ENCODE data around the gene DDHD1.

DNA sequence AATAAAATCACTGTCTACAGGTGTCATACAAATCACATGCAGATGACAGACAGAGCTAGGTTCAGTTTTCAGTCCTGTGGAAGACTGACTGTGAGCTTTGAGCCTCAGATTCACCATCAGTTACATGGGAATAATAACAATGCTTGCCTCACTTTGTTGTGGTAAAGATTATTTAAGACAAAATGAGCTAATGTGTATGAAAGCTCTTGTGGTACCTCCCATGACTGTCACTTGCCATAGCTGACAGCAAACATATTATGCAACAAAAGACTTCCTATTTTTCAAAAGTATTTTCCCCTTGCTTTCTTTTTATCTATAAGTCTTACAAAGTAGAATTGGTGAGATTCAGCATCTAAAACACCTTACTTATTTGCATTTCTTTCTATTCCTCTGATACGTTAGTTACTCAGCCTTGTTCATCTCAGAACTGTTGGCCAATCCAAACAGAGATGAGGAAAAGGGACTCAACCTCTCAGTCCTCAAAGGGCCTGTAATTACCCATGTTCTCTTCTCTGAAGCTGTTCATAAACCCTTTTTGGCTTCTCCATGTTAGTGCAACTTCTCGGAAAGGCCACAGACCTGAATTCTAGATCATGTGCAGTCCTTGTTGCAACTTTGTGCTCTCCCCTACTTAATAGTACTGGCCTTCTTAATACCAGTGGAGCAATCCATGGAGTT lies 8.8 kb upstream of the DDHD1 start:
- TF ChIP-seq CTCF (IDR thresholded peaks at IDR 0.05) (no peak), POLR2A (IDR thresholded peaks at IDR 0.05) (no peak), EP300 (IDR thresholded peaks at IDR 0.05) (peak in 1 of 2 donors; percentile 48)
